Adipose tissue (tissue), 3 donors: ENCODE data around the gene ASCL3. TPM values are rescaled to one million over a fixed set of nuclear protein-coding genes. Genes with fewer than 3 reads are reported as not detected.
"Not testable (repeated sequence)": the region's sequence is repeated elsewhere in the genome, so short reads cannot be mapped to it uniquely, and the experiment has no call there.

Source experiments
- H3K27ac ChIP-seq: one replicate; pipeline ENCODE4 v1.5.1; 2013; ENCODE audit warnings: low read depth, low read length
- whole genome bisulfite sequencing, 3 donors: extraction: QIAGEN DNeasy Blood & Tissue Kit; methylation state at CpG; one replicate each; pipeline ENCODE4 v1.1.7; 2013; 5-methylcytosine and 5-hydroxymethylcytosine counted together
- polyA plus RNA-seq, 3 donors: library from polyadenylated mRNA; stranded (reverse); fragments of 200-250 nt; gene quantifications; one replicate each; pipeline ENCODE4 v1.2.3, GENCODE V29; 2013
- donor health status: healthy with polysubstance abuse.
- donor health status: Bipolar disorder and iron deficiency.
- donor health status: healthy.

Gene ASCL3, protein sequence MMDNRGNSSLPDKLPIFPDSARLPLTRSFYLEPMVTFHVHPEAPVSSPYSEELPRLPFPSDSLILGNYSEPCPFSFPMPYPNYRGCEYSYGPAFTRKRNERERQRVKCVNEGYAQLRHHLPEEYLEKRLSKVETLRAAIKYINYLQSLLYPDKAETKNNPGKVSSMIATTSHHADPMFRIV
- under 1 TPM in 1 of 3 donors, not detected in 2; 0.48 TPM for polyA plus RNA-seq

DNA sequence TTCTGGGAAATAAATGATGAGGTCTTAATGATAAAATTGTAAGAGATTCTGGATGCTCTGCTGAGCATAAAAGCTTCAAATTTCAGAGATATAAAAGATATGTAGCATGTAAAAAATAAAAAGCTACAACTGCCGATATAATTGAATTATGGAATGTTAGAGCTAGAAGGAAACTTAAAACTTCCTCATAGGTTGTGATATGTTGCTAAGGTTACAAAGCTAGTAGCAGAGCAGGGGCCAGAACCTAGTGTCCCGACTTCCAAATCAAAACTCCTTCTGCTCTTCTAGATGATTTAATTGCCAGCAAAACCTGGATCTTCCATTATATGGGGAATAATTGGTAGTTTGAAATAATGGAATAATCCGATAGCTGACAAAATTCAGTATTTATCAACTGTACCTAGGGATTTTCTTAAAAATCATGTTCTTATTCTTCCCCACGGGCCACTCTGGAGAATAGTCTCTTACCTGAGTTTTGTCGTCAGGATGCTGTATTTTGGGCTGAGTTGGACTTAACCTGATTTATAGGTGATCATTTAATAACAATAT lies at the start of gene ASCL3:
Gene ASCL3 (minus strand): TSS at position 499 of the 549 bp plus-strand sequence. CDS start 4,855 bp downstream, outside the sequence.
- H3K27ac ChIP-seq, result no peak within 1 kb of the TSS
- 71 to 80% (median 72%) methylated on average over 5 of the region's 5 CpGs for WGBS, 3 donors

DNA sequence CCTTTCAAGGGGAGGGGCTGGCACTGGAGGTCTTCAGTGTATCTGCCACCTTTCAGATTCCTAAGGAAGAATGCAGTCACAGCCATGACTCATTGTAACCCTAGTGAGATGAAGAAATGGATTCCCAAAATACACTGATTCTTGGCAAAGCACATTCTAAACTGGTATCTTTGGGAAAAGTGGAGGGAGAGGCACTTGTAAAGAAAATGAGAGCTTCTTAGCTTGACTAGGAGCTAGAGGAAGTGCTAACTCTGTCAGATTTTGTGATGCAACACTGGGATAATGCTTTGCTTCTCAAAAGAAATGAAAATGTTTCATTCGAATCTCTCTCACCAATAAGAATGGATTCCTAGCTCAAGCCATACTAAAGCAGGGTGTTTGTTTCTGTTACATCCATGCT lies 46.6 kb upstream of the ASCL3 start:
- WGBS, 3 donors, result 59 to 83% (median 75%) methylated on average over 1 of the region's 1 CpG

DNA sequence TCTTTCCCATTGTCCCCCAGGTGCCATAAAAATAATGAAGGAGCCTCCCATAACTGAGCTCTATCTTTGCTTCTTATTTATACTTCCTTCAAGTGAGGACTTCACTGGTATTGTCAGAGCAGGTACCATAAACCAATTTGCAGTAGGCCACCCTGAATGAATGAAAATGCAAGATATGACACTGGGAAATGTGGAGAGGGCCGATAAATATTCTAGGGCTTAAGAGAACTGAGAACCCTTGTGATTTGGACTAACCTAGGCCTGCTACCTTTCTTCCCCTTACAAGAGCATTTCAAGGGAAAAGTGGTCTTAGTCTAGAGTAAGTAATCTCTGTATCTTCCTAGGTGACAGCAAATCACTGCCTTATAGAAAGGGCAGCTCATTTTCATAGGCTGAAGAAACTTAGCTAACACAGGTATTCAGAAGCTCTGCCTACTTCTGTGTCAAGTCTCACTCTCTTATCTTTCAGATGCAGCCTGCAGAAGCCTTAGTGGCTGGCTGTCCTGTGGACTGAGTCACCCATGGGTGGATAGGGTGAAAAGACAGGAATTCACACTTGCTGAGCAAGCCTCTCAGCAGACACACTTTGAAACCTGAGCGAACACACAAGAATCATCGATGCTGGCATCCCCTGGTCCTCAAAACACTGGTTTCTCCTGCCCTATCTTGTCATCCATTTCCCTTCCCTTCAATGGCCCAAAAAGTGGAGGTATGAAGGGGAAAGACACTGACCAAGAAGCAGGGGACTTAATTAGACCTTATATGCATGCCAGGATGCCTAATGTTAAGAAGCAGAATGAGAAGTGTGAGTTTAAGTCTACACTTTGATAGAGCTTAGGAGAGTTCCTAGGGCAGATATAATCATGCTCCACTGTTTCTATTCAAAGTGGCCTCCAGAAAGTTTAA lies 45.8 kb upstream of the ASCL3 start:
- no peak overlapping the region for H3K27ac ChIP-seq
- 63 to 83% (median 77%) methylated on average over 3 of the region's 3 CpGs for WGBS, 3 donors

More for the DNA sequence above, 46.6 kb upstream of the ASCL3 start:
- H3K27ac ChIP-seq, result no peak overlapping the region

DNA sequence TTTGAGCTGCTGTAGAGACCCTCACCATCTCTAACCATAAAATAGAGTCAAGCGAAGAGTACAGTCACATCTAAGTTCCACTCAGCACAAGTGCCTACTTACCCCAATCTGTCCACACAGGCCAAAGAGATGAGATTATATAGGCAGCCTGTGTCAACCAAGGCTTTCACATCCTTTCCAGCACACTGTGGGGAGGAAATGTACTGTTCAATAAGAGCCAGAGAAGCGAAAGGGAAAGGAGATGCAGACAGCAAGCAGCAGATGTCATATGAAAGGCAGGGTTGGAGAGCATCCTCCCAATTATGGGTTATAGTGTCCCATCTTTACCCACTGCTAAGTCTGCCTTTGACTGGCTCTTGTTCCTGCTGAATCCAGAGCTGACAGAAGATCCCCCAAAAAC lies 44.6 kb upstream of the ASCL3 start:
- 88 to 90% (median 90%) methylated on average over 2 of the region's 2 CpGs for WGBS, 3 donors
- H3K27ac ChIP-seq, result no peak overlapping the region

DNA sequence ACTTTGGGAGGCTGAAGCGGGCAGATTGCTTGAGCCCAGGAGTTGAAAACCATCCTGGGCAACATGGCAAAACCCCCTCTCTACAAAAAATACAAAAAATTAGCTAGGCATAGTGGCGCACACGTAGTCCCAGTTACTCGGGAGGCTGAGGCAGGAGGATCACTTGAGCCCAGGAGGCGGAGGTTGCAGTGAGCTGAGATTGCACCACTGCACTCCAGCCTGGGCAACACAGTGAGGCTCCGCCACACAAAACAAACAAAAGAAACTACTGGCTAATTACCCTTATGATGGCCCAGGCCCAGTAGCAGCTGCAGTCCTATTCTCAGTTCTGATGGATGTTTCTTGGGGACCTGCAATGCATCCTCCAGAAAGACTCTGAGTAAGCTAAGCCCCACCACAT lies 44.0 kb upstream of the ASCL3 start:
- 96 to 97% (median 96%) methylated on average over 6 of the region's 6 CpGs for WGBS, 3 donors
- not testable (repeated sequence) for H3K27ac ChIP-seq

DNA sequence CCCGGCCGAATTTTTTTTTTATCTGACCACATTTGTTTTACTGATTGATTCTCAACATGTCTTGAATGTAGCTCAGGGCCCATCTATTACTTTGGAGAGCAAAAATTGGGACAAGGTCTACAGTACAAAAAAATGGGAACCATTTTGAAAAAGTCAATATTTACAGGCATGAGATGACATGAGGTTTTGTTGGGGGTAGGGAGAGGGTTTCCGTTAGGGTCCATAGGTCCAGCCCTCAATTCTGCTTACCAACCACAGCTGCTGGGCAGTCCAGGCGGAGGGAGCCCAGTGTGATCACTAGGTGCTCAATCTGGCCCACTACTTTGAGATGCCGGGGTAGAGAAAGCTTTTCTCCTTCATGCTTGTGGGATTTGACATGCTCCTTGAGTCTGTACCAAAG lies 42.6 kb upstream of the ASCL3 start:
- H3K27ac ChIP-seq, result no peak overlapping the region
- 90 to 97% (median 96%) methylated on average over 5 of the region's 5 CpGs for WGBS, 3 donors

DNA sequence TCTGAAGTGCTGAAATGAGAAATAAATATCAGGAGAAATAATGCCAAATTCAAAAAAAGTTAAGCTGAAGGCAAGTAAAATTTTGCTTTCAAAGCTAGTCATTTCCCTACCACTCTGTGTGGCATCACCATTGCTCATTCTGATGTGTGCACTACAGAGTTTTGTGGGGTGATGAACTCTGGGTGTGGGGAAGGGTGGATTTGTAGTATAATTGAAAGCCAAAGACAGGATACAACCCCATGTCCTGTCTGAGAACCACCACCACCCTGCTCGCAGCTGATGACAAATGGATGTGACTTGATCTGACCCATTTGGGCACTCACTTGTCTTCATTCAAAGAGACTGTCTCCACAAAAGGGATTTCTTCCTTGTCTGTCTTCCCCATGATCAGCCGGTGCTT lies 40.7 kb upstream of the ASCL3 start:
- H3K27ac ChIP-seq, result no peak overlapping the region
- 68 to 81% (median 78%) methylated on average over 2 of the region's 2 CpGs for WGBS, 3 donors

DNA sequence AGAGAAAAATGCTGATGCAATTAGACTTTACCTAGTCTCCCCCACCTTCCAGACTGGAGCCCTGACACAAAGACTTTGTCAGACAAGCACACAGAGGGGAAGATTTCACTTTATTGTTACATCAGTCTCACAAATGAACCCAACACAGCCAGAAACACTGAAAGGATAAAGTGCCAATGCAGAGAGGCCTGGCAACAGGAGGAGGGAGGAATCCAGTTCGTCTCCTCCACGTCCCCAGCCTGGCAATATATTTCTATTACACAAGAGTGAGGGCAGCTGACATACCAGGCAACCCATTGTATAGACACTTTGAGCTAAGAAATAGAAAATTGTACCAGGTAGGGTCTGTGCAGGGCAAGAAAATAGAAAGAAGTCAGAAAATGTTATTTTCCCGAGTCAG lies 37.7 kb upstream of the ASCL3 start:
- no peak overlapping the region for H3K27ac ChIP-seq
- 74 to 85% (median 76%) methylated on average over 3 of the region's 3 CpGs for WGBS, 3 donors

DNA sequence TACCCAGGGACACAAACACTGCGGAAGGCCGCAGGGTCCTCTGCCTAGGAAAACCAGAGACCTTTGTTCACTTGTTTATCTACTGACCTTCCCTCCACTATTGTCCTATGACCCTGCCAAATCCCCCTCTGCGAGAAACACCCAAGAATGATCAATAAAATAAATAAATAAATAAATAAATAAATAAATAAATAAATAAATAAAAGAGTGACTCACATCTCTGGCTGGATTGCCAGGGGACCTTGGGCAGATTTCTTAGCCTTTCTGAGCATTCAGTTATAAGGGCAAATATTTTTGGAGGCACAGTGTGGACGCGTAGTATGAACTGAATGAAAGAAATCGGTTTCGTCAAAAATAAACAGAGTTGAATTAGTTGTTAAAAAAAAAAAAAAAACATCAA lies 36.5 kb upstream of the ASCL3 start:
- not testable (repeated sequence) for H3K27ac ChIP-seq
- WGBS, 3 donors, result 92 to 100% (median 92%) methylated on average over 3 to 5 of the region's 7 CpGs

DNA sequence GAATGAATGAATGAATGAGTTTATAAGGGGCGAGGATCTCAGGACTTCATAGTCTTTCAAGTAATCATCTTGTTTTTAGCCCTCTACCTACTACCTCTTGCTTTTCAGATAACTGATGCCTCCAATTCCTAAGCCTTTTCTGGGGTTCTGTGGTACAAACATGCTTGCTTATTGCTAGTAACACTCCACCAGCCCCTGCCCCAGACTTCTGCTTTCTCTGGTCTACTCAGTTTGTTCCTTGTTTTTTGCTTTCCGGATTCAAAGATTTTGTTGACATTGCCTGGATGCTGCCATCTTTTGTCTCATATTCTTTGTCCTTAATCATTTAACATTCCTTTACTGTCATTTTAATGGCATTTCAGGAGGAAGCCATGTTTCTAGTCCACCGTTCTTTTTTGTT lies 30.3 kb upstream of the ASCL3 start:
- H3K27ac ChIP-seq, result no peak overlapping the region
- WGBS, 3 donors, result 71 to 78% (median 77%) methylated on average over 3 of the region's 3 CpGs

DNA sequence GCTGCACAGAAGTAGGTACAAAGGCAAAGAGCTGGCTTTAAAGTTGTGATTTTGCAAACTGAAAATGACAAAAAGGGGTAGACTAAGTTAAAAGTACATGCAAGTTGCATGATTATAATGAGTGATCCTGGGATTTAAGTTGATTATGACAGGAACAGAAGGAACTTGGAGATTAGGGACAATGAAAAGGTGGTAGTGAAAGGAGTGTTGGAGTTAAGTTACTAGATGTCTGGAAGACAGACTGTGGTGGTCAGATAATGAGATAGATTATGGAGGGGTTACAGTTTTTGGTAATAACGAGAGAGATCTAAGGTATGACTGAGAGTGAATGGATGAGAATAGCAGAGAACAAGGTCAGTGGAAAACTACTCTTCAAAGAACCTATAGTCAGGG lies 29.1 kb upstream of the ASCL3 start:
- 71 to 88% (median 86%) methylated on average over 1 of the region's 1 CpG for WGBS, 3 donors
- no peak overlapping the region for H3K27ac ChIP-seq

DNA sequence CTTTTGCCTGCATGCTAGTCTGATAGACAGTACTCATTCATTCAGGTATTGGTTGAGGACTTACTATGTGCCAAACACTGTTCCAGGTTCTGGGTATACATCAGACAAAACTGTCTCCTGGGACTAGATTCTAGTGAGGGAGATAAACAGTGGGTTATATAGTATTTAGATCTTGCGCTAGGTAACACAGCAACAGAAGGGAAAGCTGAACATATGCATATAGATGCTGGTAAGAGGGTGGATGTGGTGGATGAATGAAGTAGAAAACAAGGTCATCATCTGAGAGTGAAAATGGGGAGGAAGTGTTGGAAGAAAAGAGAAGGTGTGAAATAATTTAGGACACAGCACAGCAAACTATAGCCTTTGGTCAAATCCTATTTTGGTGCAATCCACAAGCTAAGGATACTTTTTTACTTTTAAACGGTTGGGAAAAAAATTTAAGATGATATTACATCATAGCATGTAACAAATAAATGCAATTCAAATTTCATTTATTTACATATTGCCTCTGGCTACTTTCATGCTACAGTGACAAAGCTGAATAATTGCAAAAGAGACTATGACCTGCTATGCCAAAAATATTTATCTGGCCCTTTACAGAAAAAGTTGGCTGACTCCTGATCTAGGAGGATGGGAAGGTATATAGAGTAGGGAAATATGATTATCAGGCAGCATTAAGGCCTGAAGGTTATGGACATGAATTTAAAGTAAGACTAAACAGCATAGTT lies 28.5 kb upstream of the ASCL3 start:
- 81 to 83% (median 83%) methylated on average over 2 of the region's 2 CpGs for WGBS, 3 donors
- no peak overlapping the region for H3K27ac ChIP-seq

DNA sequence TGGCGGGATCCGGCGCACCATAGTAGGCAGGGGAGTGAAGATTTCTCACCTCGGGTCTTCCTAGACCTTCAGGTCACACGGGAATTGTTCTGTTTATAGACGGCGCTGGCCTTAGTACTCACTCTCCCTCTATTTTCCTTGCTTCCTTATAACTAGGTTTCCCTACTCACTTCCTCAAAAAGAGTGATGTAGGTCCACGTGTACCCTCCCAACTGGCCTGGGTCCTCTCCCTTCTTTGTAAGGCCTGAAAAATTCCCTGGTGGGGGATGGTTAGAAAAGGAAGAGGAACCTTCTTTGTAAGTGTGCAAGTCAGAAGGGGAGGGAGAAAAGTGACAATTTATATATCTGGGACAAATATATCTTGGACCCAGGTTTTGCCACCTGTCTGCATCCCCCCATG lies 24.4 kb upstream of the ASCL3 start:
- WGBS, 3 donors, result 80 to 88% (median 84%) methylated on average over 8 of the region's 8 CpGs
- H3K27ac ChIP-seq, result no peak overlapping the region

DNA sequence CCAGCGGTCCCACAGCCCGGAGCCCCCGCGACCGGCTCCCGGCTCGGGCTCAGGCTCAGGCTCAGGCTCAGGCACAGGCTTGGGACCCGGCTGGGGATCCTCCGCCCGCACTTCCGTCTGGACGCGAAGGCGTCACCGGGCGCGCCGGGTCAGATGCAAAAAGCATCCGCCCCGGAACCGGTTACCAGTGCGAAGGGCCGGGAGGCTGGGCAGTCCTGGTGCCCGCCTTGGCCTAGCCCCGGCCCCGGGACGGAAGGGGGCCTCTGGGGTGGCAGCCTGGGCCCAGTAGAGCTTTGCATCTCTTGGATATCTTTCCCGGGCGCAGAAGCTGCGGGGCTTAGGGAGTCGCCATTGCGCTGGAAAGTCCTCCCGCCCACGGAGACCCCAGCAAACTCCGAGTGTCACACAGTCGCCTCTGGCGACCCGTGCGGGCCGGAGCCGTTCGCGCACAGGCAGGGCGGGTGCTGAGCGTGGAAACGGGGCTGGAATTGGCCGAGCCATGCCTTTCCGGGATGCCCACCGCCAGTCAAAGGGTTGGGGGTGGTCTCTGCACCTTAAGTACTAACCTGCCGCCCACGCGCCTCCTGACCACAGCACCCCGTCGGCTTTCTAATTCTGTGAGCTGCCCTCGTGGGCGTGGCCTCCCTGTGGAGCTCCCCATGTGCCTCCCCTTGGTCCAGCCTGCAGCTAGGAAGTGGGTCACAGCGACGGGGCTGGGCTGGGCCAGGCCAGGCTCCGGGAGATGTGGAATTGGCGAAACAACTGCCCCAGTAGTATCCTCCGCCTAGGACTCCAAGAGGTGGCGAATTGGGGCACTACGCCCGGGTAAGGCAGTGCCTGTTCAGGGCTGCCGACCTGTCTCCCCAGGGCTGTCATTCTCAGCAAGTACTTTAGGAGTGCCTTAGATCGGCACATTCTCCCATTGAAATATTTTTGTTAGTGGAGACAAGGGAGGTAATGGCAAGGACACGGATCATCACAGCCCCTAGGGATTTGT lies 21.8 kb upstream of the ASCL3 start, which contains the start of gene TMEM9B:
Gene TMEM9B (minus strand): TSS at position 119 of the 997 bp plus-strand sequence. CDS start 129 bp downstream, outside the sequence.
- H3K27ac ChIP-seq, result peak within 1 kb of the TSS; percentile 70
- 0% methylated on average over 64 to 67 of the region's 67 CpGs for WGBS, 3 donors

DNA sequence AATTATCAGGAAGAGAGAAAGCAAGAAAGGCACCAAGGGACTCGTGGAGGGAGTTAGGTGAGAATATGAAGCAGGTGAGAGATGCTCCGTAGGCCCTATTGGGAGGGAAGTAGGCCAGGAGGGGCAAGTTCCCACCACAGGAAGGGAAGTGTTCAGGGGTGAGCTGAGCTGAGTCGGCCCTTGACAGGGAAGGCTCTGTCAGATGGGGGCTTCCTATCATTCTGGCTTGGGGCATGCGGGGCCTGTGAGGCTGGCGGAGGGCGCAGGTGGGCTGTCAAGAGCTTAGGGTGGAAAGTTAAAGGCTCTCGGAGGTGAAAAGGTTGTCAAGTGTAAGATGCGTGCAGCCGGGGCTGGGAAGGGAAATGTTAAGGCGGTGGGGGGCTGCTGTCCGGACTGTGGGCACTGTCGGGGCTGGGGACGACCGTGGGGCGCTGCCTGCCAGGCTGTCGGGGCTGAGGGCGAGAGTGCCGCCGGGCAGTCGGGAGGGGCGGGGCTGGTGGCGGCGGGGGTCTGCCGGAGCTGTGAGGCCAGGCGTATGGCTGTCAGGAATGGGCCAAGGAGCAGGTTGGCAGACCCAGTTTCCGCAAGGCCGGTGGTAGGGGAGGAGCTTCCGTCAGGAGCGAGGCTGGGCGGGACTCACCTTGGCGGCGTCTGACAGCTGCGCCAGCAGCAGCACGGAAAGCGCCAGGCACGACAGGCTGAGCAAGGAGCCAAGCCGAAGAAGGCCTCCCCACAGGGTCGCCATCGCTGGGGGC lies 20.9 kb upstream of the ASCL3 start:
- WGBS, 3 donors, result 1 to 2% (median 2%) methylated on average over 28 to 39 of the region's 39 CpGs
- peak overlapping the region; percentile 70 for H3K27ac ChIP-seq

DNA sequence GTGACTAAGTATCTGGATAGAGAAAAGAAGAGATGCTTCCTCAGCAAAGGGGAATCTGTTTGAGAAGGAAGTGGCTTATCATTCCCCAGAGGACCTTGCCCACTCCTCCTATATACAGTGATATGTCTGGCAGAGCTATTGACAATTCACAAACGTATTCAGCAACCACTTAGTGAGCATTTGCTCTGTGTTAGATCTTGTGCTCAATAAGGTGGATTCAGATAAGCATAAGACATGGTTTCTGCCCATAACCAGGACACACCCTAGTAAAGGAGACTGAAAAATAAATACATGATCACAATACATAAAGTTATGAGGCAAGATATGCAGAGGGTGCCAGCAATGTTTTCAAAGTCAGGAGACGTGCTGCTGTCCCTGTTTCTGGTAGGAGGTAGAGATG lies 20.0 kb upstream of the ASCL3 start:
- no peak overlapping the region for H3K27ac ChIP-seq
- 23 to 34% (median 34%) methylated on average over 2 of the region's 2 CpGs for WGBS, 3 donors

DNA sequence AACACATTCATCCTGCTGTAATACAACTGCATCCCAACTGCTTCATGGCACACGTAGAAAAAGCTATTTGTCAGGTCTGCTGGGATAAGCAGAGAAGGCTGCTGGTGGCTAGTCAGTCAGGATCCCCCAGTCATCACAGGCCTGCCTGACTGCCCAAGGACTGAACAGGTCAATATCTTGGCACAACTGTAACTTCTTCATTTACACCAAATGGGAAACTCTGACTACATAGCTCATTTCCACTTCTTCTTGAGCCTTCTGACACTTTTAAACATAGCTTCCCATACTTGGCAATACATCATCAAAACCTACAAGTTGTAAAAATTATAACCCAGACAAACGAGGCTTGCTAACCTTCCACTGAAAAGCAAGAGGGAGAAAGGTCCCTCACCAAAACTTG lies 18.6 kb upstream of the ASCL3 start:
- 51 to 69% (median 58%) methylated on average over 2 of the region's 2 CpGs for WGBS, 3 donors
- no peak overlapping the region for H3K27ac ChIP-seq
